HUES6 (cell line): ENCODE data around the gene ERBB2.

Source experiments
- H3K27ac ChIP-seq: 2 replicates; pipeline ENCODE4 v1.7.0; 2013; ENCODE audit warnings: low read depth, mild to moderate bottlenecking, low read length, inconsistent platforms
- H3K27me3 ChIP-seq: 2 replicates; pipeline ENCODE4 v1.6.1; 2013; ENCODE audit warnings: low read length; ENCODE audit not compliant: control insufficient read depth, insufficient read depth
- H3K36me3 ChIP-seq: 2 replicates; pipeline ENCODE4 v1.6.1; 2013; ENCODE audit warnings: low read length; ENCODE audit not compliant: control insufficient read depth, insufficient read depth
- H3K4me1 ChIP-seq: 2 replicates; pipeline ENCODE4 v1.6.1; 2013; ENCODE audit warnings: low read length; ENCODE audit not compliant: control insufficient read depth, insufficient read depth
- H3K4me3 ChIP-seq: 2 replicates; pipeline ENCODE4 v1.5.1; 2013; ENCODE audit warnings: low read depth, low read length
- H3K9ac ChIP-seq: one replicate; pipeline ENCODE4 v1.6.1; 2013; ENCODE audit warnings: mild to moderate bottlenecking, low read length
- H3K9me3 ChIP-seq: 2 replicates; pipeline ENCODE4 v1.6.1; 2013; ENCODE audit warnings: low read depth, low read length; ENCODE audit not compliant: control insufficient read depth, insufficient read depth

Gene ERBB2

DNA sequence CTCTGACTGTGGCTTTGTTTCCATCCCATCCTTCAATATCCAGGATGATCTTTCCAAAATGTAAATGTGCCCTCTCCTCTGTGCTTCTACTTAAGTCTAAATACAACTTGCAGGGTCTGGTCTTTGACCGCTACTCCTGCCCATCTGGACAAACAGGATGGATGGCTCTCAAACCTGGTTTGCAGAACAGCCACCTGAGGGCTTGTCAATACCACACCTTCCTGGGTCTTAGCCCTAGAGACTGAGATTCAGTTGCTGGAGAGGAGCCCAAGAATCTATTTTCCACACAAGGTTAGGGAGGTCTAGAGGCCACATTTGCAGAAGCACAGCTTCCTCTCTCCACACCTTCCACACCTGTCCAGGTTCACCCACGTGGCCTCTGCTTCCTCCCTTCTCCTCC is 36.0 kb downstream of the ERBB2 start:
- H3K27ac ChIP-seq: no peak overlapping the region
- peaks cover 12% of the 10 kb centered on the region; the same call in 1 of the 2 replicates for H3K27me3 ChIP-seq

DNA sequence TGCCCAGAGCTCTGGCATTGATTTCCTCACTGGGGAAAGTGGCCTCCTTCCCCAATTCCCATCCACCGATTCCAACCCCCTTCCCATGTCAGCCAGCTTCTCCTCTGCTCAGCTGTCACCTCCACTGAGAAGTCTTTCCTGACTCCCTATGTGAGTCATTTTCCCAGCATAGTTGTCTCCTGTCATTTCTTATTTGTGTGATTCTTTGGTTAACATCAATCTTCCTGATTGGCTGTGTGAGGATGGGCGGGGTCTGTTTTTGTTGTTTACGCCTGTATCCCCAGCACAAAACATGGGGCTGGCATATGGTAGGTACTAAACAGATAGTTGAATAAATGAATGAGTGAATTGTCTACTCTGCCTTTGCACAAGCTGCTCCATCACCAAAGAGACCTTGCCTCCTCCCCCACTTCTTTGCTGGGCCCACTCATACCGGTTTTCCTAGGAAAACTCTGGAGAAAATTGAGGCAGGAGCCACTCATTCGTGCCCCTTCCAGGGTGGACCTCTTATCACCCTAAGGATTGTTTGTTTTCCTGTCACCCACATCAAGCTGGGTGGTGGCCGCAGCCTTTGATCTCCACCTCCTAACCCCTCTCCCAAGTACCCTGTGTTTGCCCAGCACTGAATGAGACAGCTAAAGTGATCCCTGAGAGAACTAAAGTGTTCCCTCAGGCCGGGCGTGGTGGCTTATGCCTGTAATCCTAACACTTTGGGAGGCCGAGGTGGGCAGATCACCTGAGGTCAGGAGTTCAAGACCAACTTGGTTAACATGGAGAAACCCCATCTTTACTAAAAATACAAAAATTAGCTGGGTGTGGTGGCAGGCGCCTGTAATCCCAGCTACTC is 36.7 kb downstream of the ERBB2 start:
- Histone ChIP-seq H3K9ac (no peak overlapping the region), H3K36me3 (no peaks in the 10 kb centered on the region), H3K4me3 (no peak overlapping the region), H3K27ac (no peak overlapping the region), H3K9me3 (no peaks in the 10 kb centered on the region), H3K27me3 (peaks cover 12% of the 10 kb centered on the region; the same call in 1 of the 2 replicates), H3K4me1 (peaks cover 31% of the 10 kb centered on the region)

More for the DNA sequence above, 36.0 kb downstream of the ERBB2 start:
- H3K9me3 ChIP-seq: no peaks in the 10 kb centered on the region
- no peak overlapping the region for H3K4me3 ChIP-seq
- H3K36me3 ChIP-seq: no peaks in the 10 kb centered on the region
- H3K9ac ChIP-seq: no peak overlapping the region
- peaks cover 25% of the 10 kb centered on the region for H3K4me1 ChIP-seq

DNA sequence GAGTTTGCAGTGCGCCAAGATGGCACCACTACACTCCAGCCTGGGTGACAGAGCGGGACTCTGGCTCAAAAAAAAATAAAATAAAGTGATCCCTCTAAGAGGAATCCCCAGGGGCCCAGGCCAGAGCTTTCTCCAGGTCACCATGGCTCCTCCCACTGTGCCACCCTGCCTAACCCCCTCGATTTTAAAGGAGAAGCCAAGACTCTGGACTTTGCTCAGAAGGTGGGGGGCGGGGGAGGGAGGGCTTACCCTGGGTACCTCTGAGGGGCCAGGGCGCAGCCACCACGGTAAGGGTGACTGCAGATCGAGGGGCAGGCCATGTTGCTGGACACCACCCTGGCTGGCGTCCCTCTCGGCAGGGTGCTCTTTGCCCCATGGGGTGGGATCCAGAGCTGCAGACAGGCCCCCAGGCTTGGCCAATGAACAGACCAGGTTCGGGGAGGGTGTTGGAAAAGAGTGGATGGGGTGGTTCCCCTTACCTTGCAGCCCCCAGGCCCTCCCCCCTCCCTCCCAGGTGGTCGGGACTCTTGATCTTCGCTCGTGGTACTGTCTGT is 37.4 kb downstream of the ERBB2 start:
- Histone ChIP-seq H3K27me3 (peaks cover 12% of the 10 kb centered on the region; the same call in 1 of the 2 replicates), H3K9ac (peak overlapping the region; percentile 78)

GRCh38 chr17:39737760-39738567 is 38.1 kb downstream of the ERBB2 start, which contains the start of gene GRB7:
TSS of gene GRB7 (plus strand) at chr17:39737938. CDS start at chr17:39742302, 4,364 bp downstream.
- no peaks in the 10 kb centered on the region for H3K9me3 ChIP-seq
- peak within 1 kb of the TSS; percentile 78 for H3K9ac ChIP-seq
- peak within 1 kb of the TSS; percentile 72 for H3K27ac ChIP-seq

More for the DNA sequence above, 37.4 kb downstream of the ERBB2 start:
- no peak overlapping the region for H3K27ac ChIP-seq
- H3K9me3 ChIP-seq: no peaks in the 10 kb centered on the region
- H3K36me3 ChIP-seq: no peaks in the 10 kb centered on the region
- H3K4me3 ChIP-seq: peak overlapping the region; percentile 89
- peaks cover 33% of the 10 kb centered on the region for H3K4me1 ChIP-seq

DNA sequence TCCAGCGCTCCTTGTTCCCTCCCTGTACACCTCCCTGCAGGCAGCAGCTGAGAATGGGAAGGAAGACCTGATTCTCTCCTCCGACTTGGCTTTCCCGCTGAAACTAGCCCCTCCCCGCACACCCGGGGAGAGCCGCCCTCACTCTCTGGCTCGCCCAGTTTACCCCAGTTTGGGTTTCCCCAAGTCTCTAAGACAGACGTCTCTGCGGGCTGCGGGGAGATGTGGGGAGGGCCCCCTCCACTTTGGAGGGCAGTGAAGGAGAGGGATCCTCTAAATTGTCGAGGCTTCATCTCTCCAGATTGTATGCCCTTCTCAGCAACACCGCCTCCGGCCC is 38.7 kb downstream of the ERBB2 start:
- H3K27ac ChIP-seq: peak overlapping the region; percentile 56; the same call in 1 of the 2 replicates

More at GRCh38 chr17:39737760-39738567, 38.1 kb downstream of the ERBB2 start, which contains the start of gene GRB7:
- H3K27me3 ChIP-seq: peaks cover 12% of the 10 kb centered on the region; the same call in 1 of the 2 replicates
- peak within 1 kb of the TSS; percentile 89 for H3K4me3 ChIP-seq
- H3K36me3 ChIP-seq: peaks cover 5% of the 10 kb centered on the region
- H3K4me1 ChIP-seq: peaks cover 33% of the 10 kb centered on the region

DNA sequence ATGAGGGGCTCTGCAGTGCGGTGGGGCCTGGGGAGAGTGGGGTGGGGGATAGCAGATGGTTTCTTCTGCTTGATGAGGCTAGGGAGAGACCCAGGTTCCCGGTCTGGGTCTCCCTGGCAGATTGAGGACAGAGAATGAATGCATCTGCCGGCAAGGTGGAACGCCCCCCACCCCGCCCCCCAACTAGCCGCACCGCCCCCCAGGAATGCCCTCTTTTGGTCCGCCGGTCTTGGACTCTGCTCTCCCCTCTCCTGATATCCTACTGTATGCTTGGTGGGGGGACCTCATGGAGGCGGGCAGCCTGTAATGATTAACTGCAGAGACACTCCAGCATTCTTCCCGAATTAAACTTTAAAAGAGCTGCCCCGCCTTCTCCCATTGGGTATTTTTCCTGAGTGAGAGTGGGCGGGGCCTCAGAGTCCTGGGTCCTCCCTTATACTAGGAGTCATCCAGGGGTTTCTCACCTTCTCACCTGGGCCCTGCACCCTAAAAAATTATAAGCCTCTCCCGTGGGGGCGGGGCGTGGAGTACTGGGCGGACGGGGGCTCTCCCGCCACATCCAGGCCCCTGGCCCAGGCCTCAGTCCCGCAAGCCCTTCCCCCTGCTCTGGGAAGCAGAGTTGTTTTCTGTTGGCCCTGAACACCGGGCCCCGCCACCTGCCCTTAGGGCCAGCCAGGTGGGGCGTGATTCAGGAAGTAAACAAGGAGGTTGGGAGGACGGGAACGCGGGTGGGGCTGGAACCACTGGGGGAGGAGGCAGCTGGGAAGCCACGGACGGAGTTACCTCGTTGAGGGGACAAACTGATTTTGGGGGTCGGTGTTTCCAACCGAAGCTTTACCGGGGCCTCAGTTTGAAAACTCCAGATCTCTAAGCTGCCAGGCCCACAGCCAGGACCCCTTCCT is 39.4 kb downstream of the ERBB2 start:
- H3K9me3 ChIP-seq: no peaks in the 10 kb centered on the region
- peaks cover 16% of the 10 kb centered on the region for H3K36me3 ChIP-seq
- peaks cover 12% of the 10 kb centered on the region; the same call in 1 of the 2 replicates for H3K27me3 ChIP-seq
- H3K9ac ChIP-seq: peak overlapping the region; percentile 79
- peak overlapping the region; percentile 77 for H3K27ac ChIP-seq
- peaks cover 33% of the 10 kb centered on the region for H3K4me1 ChIP-seq
- peak overlapping the region; percentile 89 for H3K4me3 ChIP-seq

More for the DNA sequence above, 38.7 kb downstream of the ERBB2 start:
- peak overlapping the region; percentile 89 for H3K4me3 ChIP-seq
- peaks cover 11% of the 10 kb centered on the region for H3K36me3 ChIP-seq
- H3K9me3 ChIP-seq: no peaks in the 10 kb centered on the region
- peaks cover 33% of the 10 kb centered on the region for H3K4me1 ChIP-seq
- peaks cover 12% of the 10 kb centered on the region; the same call in 1 of the 2 replicates for H3K27me3 ChIP-seq
- H3K9ac ChIP-seq: peak overlapping the region; percentile 78

DNA sequence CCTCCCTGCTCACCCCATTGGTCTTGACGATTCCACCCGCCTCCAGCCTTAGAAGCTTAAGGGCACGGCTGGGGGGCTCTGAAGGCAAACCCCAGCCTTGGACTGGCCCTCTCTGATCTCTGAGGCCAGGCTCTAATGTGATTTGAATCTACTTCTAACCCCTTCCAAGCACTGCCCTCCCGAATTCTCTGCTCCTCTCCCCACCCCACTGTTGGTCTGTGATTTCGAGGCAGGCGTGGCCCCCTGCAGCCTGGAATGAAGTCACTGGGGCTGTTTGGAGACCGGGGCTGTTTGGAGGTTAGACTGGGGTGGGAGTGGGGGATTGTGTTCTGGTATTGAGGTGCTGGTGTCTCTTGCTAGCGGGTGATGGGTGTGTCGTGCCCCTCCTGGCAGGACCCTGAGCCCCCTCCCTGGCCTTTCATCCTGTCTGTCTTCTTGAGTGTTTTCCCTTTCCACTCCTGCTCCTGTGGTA is 40.1 kb downstream of the ERBB2 start:
- Histone ChIP-seq H3K4me1 (peaks cover 33% of the 10 kb centered on the region), H3K27me3 (peaks cover 12% of the 10 kb centered on the region; the same call in 1 of the 2 replicates), H3K36me3 (peaks cover 23% of the 10 kb centered on the region), H3K9me3 (no peaks in the 10 kb centered on the region), H3K27ac (peak overlapping the region; percentile 77), H3K4me3 (peak overlapping the region; percentile 89), H3K9ac (peak overlapping the region; percentile 79)

DNA sequence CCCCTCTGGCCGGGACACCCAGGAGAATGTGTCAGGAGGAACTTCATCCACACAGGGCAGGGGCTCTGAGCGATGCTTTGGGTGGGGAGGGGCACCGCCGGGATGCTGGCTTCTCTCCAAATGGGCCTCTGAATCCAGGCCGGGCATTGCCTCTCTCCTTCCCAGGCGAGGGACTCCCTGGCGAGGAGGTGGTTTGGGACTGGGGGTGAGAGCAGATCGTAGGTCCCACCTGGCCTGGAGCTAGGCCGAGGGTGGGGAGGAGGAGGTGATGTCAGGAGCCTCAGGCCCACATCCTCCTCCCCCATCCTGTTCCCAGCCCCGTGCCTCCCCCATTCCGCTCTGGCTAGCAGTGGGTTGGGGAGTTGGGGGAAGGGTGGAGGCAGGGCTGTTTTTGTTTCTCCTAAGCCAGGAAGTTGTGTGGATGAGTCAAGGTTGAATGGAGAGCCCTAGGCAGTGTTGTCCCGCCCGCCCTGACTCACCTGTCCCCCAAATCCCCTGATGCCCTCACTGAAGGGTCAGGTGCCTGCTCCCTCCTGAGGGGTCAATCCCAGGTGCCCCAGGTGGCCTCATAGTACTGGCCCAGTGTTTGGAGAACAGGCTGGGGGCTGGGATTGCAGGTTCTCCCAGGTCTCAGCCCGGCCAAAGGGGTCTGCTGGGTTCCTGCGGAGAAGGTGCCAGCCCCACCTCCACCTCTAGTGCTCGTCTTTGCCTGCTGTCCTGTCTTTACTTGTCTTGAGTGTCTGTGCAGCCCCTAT is 40.7 kb downstream of the ERBB2 start:
- peaks cover 33% of the 10 kb centered on the region for H3K4me1 ChIP-seq
- H3K9me3 ChIP-seq: no peaks in the 10 kb centered on the region
- H3K4me3 ChIP-seq: peak overlapping the region; percentile 89
- H3K27me3 ChIP-seq: peaks cover 12% of the 10 kb centered on the region; the same call in 1 of the 2 replicates
- peak overlapping the region; percentile 79 for H3K9ac ChIP-seq
- H3K36me3 ChIP-seq: peaks cover 29% of the 10 kb centered on the region
- H3K27ac ChIP-seq: peak overlapping the region; percentile 77

GRCh38 chr17:39742126-39742855 is 42.4 kb downstream of the ERBB2 start:
- H3K27me3 ChIP-seq: peaks cover 12% of the 10 kb centered on the region; the same call in 1 of the 2 replicates
- H3K36me3 ChIP-seq: peaks cover 45% of the 10 kb centered on the region
- H3K4me3 ChIP-seq: no peak overlapping the region
- no peaks in the 10 kb centered on the region for H3K9me3 ChIP-seq
- H3K9ac ChIP-seq: no peak overlapping the region
- peaks cover 23% of the 10 kb centered on the region for H3K4me1 ChIP-seq
- H3K27ac ChIP-seq: no peak overlapping the region
